ENCODE results near the gene NKX1-1.

DNA sequence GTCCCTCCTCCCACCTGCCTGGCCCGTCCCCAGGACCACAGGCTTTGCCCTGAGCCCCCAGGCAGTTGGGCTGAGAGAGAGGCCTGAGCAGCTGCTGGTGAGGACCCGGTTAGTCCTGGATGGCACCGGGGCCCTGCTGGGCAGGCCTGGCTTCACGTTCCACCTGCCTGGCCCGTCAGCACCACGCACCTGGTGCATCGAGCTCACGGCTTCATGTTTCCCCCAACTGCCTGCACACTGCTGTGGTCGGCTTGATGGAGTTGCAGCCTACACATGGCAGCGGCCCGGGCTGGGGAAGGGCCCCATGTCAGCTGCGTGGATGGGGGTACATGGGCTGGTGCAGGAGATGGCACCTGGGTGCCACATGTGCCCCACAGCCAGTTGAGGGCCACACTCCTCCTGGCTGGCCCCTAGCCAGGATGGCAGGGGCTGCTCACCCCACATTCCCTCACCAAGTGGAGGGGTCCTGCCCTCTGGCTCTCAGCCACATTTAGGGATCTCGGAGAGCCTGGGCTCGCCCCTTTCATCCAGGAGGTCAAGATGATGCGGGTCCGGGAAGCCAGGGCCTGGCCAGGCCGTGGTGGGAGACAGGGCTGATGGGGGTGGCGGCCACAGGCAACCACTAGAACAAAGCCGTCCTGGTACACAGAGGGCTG is 28.5 kb downstream of the NKX1-1 start:
- no peak for TF ChIP-seq EZH2phosphoT487 (IDR thresholded peaks at IDR 0.05; ENCODE audit: low read depth)
- TF ChIP-seq, protein P1, sequence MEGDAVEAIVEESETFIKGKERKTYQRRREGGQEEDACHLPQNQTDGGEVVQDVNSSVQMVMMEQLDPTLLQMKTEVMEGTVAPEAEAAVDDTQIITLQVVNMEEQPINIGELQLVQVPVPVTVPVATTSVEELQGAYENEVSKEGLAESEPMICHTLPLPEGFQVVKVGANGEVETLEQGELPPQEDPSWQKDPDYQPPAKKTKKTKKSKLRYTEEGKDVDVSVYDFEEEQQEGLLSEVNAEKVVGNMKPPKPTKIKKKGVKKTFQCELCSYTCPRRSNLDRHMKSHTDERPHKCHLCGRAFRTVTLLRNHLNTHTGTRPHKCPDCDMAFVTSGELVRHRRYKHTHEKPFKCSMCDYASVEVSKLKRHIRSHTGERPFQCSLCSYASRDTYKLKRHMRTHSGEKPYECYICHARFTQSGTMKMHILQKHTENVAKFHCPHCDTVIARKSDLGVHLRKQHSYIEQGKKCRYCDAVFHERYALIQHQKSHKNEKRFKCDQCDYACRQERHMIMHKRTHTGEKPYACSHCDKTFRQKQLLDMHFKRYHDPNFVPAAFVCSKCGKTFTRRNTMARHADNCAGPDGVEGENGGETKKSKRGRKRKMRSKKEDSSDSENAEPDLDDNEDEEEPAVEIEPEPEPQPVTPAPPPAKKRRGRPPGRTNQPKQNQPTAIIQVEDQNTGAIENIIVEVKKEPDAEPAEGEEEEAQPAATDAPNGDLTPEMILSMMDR (IDR thresholded peaks at IDR 0.05; ENCODE audit: low read depth, low read length): no peak
